Measurements from ENCODE around the gene MLLT10. TPM values are rescaled to one million over a fixed set of nuclear protein-coding genes. Genes with fewer than 3 reads are reported as not detected.
A peak's percentile ranks its signal among the peaks of the same experiment; 100 is the strongest.

The MLLT10 gene
- total RNA-seq, 1 experiment from 2014 or later, result 83.6 TPM

- no peak overlapping the region for H3K27ac ChIP-seq (ENCODE audit: low read length)
- no peaks in the 10 kb centered on the region for H3K9me2 ChIP-seq (replicated peaks; ENCODE audit: insufficient read depth, low read length)
- peaks cover 92% of the 10 kb centered on the region for H3K79me2 ChIP-seq (ENCODE audit: low read length)
- no peak overlapping the region for H3K4me2 ChIP-seq (ENCODE audit: low read depth, low read length, poor library complexity, severe bottlenecking)
- no peaks in the 10 kb centered on the region for H4K20me1 ChIP-seq (ENCODE audit: insufficient read depth, low read depth, low read length)
- no peak overlapping the region for H2AFZ ChIP-seq (ENCODE audit: low read length)
- peaks cover 2% of the 10 kb centered on the region; the same call in 1 of the 2 replicates for H3K4me1 ChIP-seq (ENCODE audit: low read length)
- 0 out of 2 replicates have a peak, but pooled peaks cover 3% of the 10 kb centered on the region for H3K36me3 ChIP-seq (ENCODE audit: insufficient read depth, low read length)
- no peaks in the 10 kb centered on the region for H3K9me3 ChIP-seq (ENCODE audit: low read length)
- no peak overlapping the region for H3K9ac ChIP-seq (ENCODE audit: low read length)
- H3K27me3 ChIP-seq (ENCODE audit: low read length), result no peaks in the 10 kb centered on the region
- no peak for DNase-seq
- H3K4me3 ChIP-seq (ENCODE audit: low read length), result no peak overlapping the region
Observed at GRCh38 chr10:21650353-21650752, 116.3 kb downstream of the MLLT10 start.

GRCh38 chr10:21655236-21655635, 121.2 kb downstream of the MLLT10 start:
- Histone ChIP-seq H3K9me3 (ENCODE audit: low read length) (no peaks in the 10 kb centered on the region), H3K9me2 (replicated peaks; ENCODE audit: insufficient read depth, low read length) (no peaks in the 10 kb centered on the region), H3K4me2 (ENCODE audit: low read depth, low read length, poor library complexity, severe bottlenecking) (no peak overlapping the region), H3K27me3 (ENCODE audit: low read length) (no peaks in the 10 kb centered on the region), H3K4me3 (ENCODE audit: low read length) (no peak overlapping the region), H3K4me1 (ENCODE audit: low read length) (peaks cover 9% of the 10 kb centered on the region), H3K79me2 (ENCODE audit: low read length) (peaks cover 89% of the 10 kb centered on the region), H2AFZ (ENCODE audit: low read length) (no peak overlapping the region), H4K20me1 (ENCODE audit: insufficient read depth, low read depth, low read length) (no peaks in the 10 kb centered on the region), H3K36me3 (ENCODE audit: insufficient read depth, low read length) (0 out of 2 replicates have a peak, but pooled peaks cover 3% of the 10 kb centered on the region), H3K9ac (ENCODE audit: low read length) (no peak overlapping the region), H3K27ac (ENCODE audit: low read length) (no peak overlapping the region)
- no peak for DNase-seq

- Histone ChIP-seq H3K4me2 (ENCODE audit: low read depth, low read length, poor library complexity, severe bottlenecking) (no peak overlapping the region), H3K9me3 (ENCODE audit: low read length) (no peaks in the 10 kb centered on the region), H3K4me3 (ENCODE audit: low read length) (no peak overlapping the region), H3K4me1 (ENCODE audit: low read length) (peaks cover 9% of the 10 kb centered on the region), H2AFZ (ENCODE audit: low read length) (no peak overlapping the region), H3K9ac (ENCODE audit: low read length) (no peak overlapping the region), H4K20me1 (ENCODE audit: insufficient read depth, low read depth, low read length) (no peaks in the 10 kb centered on the region), H3K27me3 (ENCODE audit: low read length) (no peaks in the 10 kb centered on the region), H3K36me3 (ENCODE audit: insufficient read depth, low read length) (0 out of 2 replicates have a peak, but pooled peaks cover 3% of the 10 kb centered on the region), H3K79me2 (ENCODE audit: low read length) (peaks cover 86% of the 10 kb centered on the region), H3K9me2 (replicated peaks; ENCODE audit: insufficient read depth, low read length) (no peaks in the 10 kb centered on the region), H3K27ac (ENCODE audit: low read length) (no peak overlapping the region)
- no peak for DNase-seq
Observed at GRCh38 chr10:21655687-21656086, 121.7 kb downstream of the MLLT10 start.

GRCh38 chr10:21661087-21661486, 127.1 kb downstream of the MLLT10 start:
- H3K9ac ChIP-seq (ENCODE audit: low read length), result no peak overlapping the region
- H4K20me1 ChIP-seq (ENCODE audit: insufficient read depth, low read depth, low read length), result no peaks in the 10 kb centered on the region
- no peak overlapping the region for H2AFZ ChIP-seq (ENCODE audit: low read length)
- H3K36me3 ChIP-seq (ENCODE audit: insufficient read depth, low read length), result no peaks in the 10 kb centered on the region
- no peak overlapping the region for H3K4me3 ChIP-seq (ENCODE audit: low read length)
- DNase-seq, result no peak
- H3K79me2 ChIP-seq (ENCODE audit: low read length), result peaks cover 86% of the 10 kb centered on the region
- no peak overlapping the region for H3K4me2 ChIP-seq (ENCODE audit: low read depth, low read length, poor library complexity, severe bottlenecking)
- H3K9me3 ChIP-seq (ENCODE audit: low read length), result no peaks in the 10 kb centered on the region
- H3K27ac ChIP-seq (ENCODE audit: low read length), result no peak overlapping the region
- no peaks in the 10 kb centered on the region for H3K27me3 ChIP-seq (ENCODE audit: low read length)
- peaks cover 3% of the 10 kb centered on the region; the same call in 1 of the 2 replicates for H3K4me1 ChIP-seq (ENCODE audit: low read length)
- no peaks in the 10 kb centered on the region for H3K9me2 ChIP-seq (replicated peaks; ENCODE audit: insufficient read depth, low read length)

- H4K20me1 ChIP-seq (ENCODE audit: insufficient read depth, low read depth, low read length), result no peaks in the 10 kb centered on the region
- no peak for DNase-seq
- no peaks in the 10 kb centered on the region for H3K9me2 ChIP-seq (replicated peaks; ENCODE audit: insufficient read depth, low read length)
Observed at GRCh38 chr10:21661935-21662334, 127.9 kb downstream of the MLLT10 start.

GRCh38 chr10:21662635-21663034, 128.6 kb downstream of the MLLT10 start:
- Histone ChIP-seq H3K4me1 (ENCODE audit: low read length) (peaks cover 3% of the 10 kb centered on the region; the same call in 1 of the 2 replicates), H3K9me3 (ENCODE audit: low read length) (no peaks in the 10 kb centered on the region), H4K20me1 (ENCODE audit: insufficient read depth, low read depth, low read length) (no peaks in the 10 kb centered on the region), H3K9me2 (replicated peaks; ENCODE audit: insufficient read depth, low read length) (0 out of 2 replicates have a peak, but pooled peaks cover 5% of the 10 kb centered on the region), H3K27me3 (ENCODE audit: low read length) (no peaks in the 10 kb centered on the region), H3K36me3 (ENCODE audit: insufficient read depth, low read length) (no peaks in the 10 kb centered on the region), H3K4me2 (ENCODE audit: low read depth, low read length, poor library complexity, severe bottlenecking) (no peak overlapping the region), H3K9ac (ENCODE audit: low read length) (no peak overlapping the region), H2AFZ (ENCODE audit: low read length) (no peak overlapping the region), H3K4me3 (ENCODE audit: low read length) (no peak overlapping the region), H3K27ac (ENCODE audit: low read length) (no peak overlapping the region), H3K79me2 (ENCODE audit: low read length) (peaks cover 86% of the 10 kb centered on the region)
- no peak for DNase-seq

More at GRCh38 chr10:21661935-21662334, 127.9 kb downstream of the MLLT10 start:
- Histone ChIP-seq H3K4me2 (ENCODE audit: low read depth, low read length, poor library complexity, severe bottlenecking) (no peak overlapping the region), H3K27me3 (ENCODE audit: low read length) (no peaks in the 10 kb centered on the region), H3K79me2 (ENCODE audit: low read length) (peaks cover 85% of the 10 kb centered on the region), H2AFZ (ENCODE audit: low read length) (no peak overlapping the region), H3K36me3 (ENCODE audit: insufficient read depth, low read length) (no peaks in the 10 kb centered on the region), H3K4me3 (ENCODE audit: low read length) (no peak overlapping the region), H3K4me1 (ENCODE audit: low read length) (peaks cover 3% of the 10 kb centered on the region; the same call in 1 of the 2 replicates), H3K9ac (ENCODE audit: low read length) (no peak overlapping the region), H3K9me3 (ENCODE audit: low read length) (no peaks in the 10 kb centered on the region), H3K27ac (ENCODE audit: low read length) (no peak overlapping the region)

GRCh38 chr10:21668831-21669230, 134.8 kb downstream of the MLLT10 start:
- H3K9ac ChIP-seq (ENCODE audit: low read length), result no peak overlapping the region
- no peak overlapping the region for H2AFZ ChIP-seq (ENCODE audit: low read length)
- no peaks in the 10 kb centered on the region for H4K20me1 ChIP-seq (ENCODE audit: insufficient read depth, low read depth, low read length)
- H3K27me3 ChIP-seq (ENCODE audit: low read length), result no peaks in the 10 kb centered on the region
- no peak overlapping the region for H3K4me2 ChIP-seq (ENCODE audit: low read depth, low read length, poor library complexity, severe bottlenecking)
- peaks cover 6% of the 10 kb centered on the region for H3K36me3 ChIP-seq (ENCODE audit: insufficient read depth, low read length)
- H3K9me2 ChIP-seq (replicated peaks; ENCODE audit: insufficient read depth, low read length), result 0 out of 2 replicates have a peak, but pooled peaks cover 5% of the 10 kb centered on the region
- H3K9me3 ChIP-seq (ENCODE audit: low read length), result no peaks in the 10 kb centered on the region
- no peak overlapping the region for H3K4me3 ChIP-seq (ENCODE audit: low read length)
- peaks cover 20% of the 10 kb centered on the region for H3K4me1 ChIP-seq (ENCODE audit: low read length)
- no peak overlapping the region for H3K27ac ChIP-seq (ENCODE audit: low read length)
- H3K79me2 ChIP-seq (ENCODE audit: low read length), result peaks cover 76% of the 10 kb centered on the region
- DNase-seq, result no peak

- Histone ChIP-seq H3K4me1 (ENCODE audit: low read length) (peaks cover 20% of the 10 kb centered on the region), H3K9me3 (ENCODE audit: low read length) (no peaks in the 10 kb centered on the region), H3K9me2 (replicated peaks; ENCODE audit: insufficient read depth, low read length) (0 out of 2 replicates have a peak, but pooled peaks cover 5% of the 10 kb centered on the region), H3K27me3 (ENCODE audit: low read length) (no peaks in the 10 kb centered on the region), H3K4me2 (ENCODE audit: low read depth, low read length, poor library complexity, severe bottlenecking) (no peak overlapping the region), H2AFZ (ENCODE audit: low read length) (no peak overlapping the region), H3K27ac (ENCODE audit: low read length) (0 out of 2 replicates have a peak overlapping the region, but pooled peaks have one; percentile 21), H3K4me3 (ENCODE audit: low read length) (no peak overlapping the region), H4K20me1 (ENCODE audit: insufficient read depth, low read depth, low read length) (no peaks in the 10 kb centered on the region), H3K79me2 (ENCODE audit: low read length) (peaks cover 75% of the 10 kb centered on the region), H3K36me3 (ENCODE audit: insufficient read depth, low read length) (peaks cover 6% of the 10 kb centered on the region), H3K9ac (ENCODE audit: low read length) (no peak overlapping the region)
- DNase-seq, result no peak
Observed at GRCh38 chr10:21670391-21670790, 136.4 kb downstream of the MLLT10 start.

Data from Karpas-422 (cell line).